PC-3 (cell line): ENCODE data around the gene DGCR6.

Experiments used
- EZH2 ChIP-seq: fragments of 300-600 bp; sonication (generic); IDR thresholded peaks from one replicate; pipeline ENCODE4 v1.6.1; 2017; ENCODE audit warnings: antibody characterized with exemption, mild to moderate bottlenecking, low read length; ENCODE audit not compliant: unreplicated experiment
- TF ChIP-seq, protein P1 (sequence below): fragments of 300-600 bp; sonication (generic); conservative IDR thresholded peaks from 2 replicates; pipeline ENCODE4 v1.5.1; 2017; ENCODE audit warnings: antibody characterized with exemption, low read depth, mild to moderate bottlenecking, low read length

DNA sequence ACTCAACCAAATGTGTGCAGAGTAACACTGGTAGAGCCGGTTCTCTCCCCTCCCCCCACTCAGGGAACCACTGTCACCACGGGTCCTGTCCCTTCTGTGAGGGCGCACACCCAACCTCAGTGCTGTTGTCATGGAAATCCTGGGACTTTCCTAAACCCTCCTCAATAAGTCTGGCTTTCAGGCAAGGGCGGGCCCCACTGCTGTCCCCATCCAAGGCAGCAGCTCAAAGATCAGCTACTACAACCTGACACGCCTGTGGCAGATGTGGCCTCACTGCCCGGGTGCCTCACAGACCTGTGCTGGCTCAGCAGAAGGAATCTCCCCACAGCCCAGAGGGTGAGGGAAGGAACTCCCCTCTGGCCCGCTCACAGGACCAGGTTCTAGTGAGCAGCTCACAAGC lies 27.8 kb downstream of the DGCR6 start:
- TF ChIP-seq, protein P1, sequence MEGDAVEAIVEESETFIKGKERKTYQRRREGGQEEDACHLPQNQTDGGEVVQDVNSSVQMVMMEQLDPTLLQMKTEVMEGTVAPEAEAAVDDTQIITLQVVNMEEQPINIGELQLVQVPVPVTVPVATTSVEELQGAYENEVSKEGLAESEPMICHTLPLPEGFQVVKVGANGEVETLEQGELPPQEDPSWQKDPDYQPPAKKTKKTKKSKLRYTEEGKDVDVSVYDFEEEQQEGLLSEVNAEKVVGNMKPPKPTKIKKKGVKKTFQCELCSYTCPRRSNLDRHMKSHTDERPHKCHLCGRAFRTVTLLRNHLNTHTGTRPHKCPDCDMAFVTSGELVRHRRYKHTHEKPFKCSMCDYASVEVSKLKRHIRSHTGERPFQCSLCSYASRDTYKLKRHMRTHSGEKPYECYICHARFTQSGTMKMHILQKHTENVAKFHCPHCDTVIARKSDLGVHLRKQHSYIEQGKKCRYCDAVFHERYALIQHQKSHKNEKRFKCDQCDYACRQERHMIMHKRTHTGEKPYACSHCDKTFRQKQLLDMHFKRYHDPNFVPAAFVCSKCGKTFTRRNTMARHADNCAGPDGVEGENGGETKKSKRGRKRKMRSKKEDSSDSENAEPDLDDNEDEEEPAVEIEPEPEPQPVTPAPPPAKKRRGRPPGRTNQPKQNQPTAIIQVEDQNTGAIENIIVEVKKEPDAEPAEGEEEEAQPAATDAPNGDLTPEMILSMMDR: no peak
- TF ChIP-seq EZH2: no peak
